Natural killer cell (primary cell): ENCODE data around the gene ETFB. TPM values are rescaled to one million over a fixed set of nuclear protein-coding genes. Genes with fewer than 3 reads are reported as not detected.

Source experiments
- ATAC-seq, 3 donors: fragments of 150-1000 bp in 2 of 3; fragments of 200-7000 bp in 1 of 3; cut with Tn5 transposase; 1 replicate in 1 of 3; 2 replicates in 2 of 3; pipeline ENCODE4 v1.10.0; 2021; ENCODE audit warnings: mild to moderate bottlenecking in 2 of 3, moderate library complexity in 2 of 3
- DNase-seq, 2 donors: peaks; one replicate each; pipeline versions ENCODE4 v3.0.0 to v3.0.0-alpha.2; 2013 to 2021; ENCODE audit warnings: mixed read lengths in 1 of 2
- H3K27ac ChIP-seq: one replicate; pipeline ENCODE4 v1.5.1; 2013; ENCODE audit warnings: mild to moderate bottlenecking, low read length
- H3K27me3 ChIP-seq: one replicate; pipeline ENCODE4 v1.6.1; 2013; ENCODE audit warnings: low read length; ENCODE audit not compliant: control insufficient read depth, insufficient read depth
- H3K36me3 ChIP-seq: one replicate; pipeline ENCODE4 v1.6.1; 2013; ENCODE audit warnings: low read length; ENCODE audit not compliant: control insufficient read depth, insufficient read depth
- H3K4me1 ChIP-seq: one replicate; pipeline ENCODE4 v1.6.1; 2013; ENCODE audit warnings: low read length; ENCODE audit not compliant: control insufficient read depth, insufficient read depth
- H3K4me3 ChIP-seq: one replicate; pipeline ENCODE4 v1.5.1; 2013; ENCODE audit warnings: low read length
- H3K9me3 ChIP-seq: one replicate; pipeline ENCODE4 v1.6.1; 2013; ENCODE audit warnings: low read length; ENCODE audit not compliant: control insufficient read depth, insufficient read depth
- H3K27ac Mint-ChIP-seq, 2 donors: one replicate each; pipeline ENCODE4 v1.8.0; 2022; ENCODE audit warnings: mild to moderate bottlenecking in 2 of 2, mixed read lengths in 2 of 2, moderate library complexity in 1 of 2
- H3K27me3 Mint-ChIP-seq, 2 donors: one replicate each; pipeline ENCODE4 v1.8.0; 2022; ENCODE audit warnings: low read depth in 2 of 2, mixed read lengths in 2 of 2
- H3K36me3 Mint-ChIP-seq: one replicate; pipeline ENCODE4 v1.8.0; 2022; ENCODE audit warnings: mixed read lengths
- H3K4me1 Mint-ChIP-seq, 2 donors: one replicate each; pipeline ENCODE4 v1.8.0; 2022; ENCODE audit warnings: mixed read lengths in 2 of 2
- H3K4me3 Mint-ChIP-seq: one replicate; pipeline ENCODE4 v1.8.0; 2022; ENCODE audit warnings: mild to moderate bottlenecking, moderate library complexity, mixed read lengths
- H3K9me3 Mint-ChIP-seq, 2 donors: one replicate each; pipeline ENCODE4 v1.8.0; 2022; ENCODE audit warnings: mixed read lengths in 2 of 2
- CTCF ChIP-seq: fragments of 200-600 bp; IDR thresholded peaks from one replicate; pipeline ENCODE4 v1.8.0; 2022; ENCODE audit warnings: antibody characterized with exemption
- WGBS: methylation state at CpG from one replicate; pipeline ENCODE4 v1.1.7; 2013; ENCODE audit warnings: missing lambda C conversion rate; ENCODE audit not compliant: insufficient coverage; 5-methylcytosine and 5-hydroxymethylcytosine counted together
- intact Hi-C: fragments of 100-400 bp; cut with micrococcal nuclease; formaldehyde crosslinking; loops from one replicate; pipeline ENCODE4 v1.14.2; 2022
- total RNA-seq, 4 donors: library from RNA; stranded (reverse); fragments of 120-200 nt in 1 of 4; gene quantifications; one replicate each; pipeline versions ENCODE4 v1.2.3 to v1.2.4, GENCODE V29; 2013 to 2022

ETFB gene
- total RNA-seq, 3 donors from 2014 or later (not counting 1 experiment from before 2014, with no cell fraction given), result 44.9 to 60.1 (median 55.0) TPM

- Mint-ChIP-seq H3K27me3 (peaks cover 22 to 40% of the 10 kb centered on the region in 2 donors), H3K4me1 (peaks cover 9 to 16% of the 10 kb centered on the region in 2 donors), H3K36me3 (no peaks in the 10 kb centered on the region), H3K27ac (no peak overlapping the region), H3K9me3 (no peaks in the 10 kb centered on the region), H3K4me3 (no peak overlapping the region)
- H3K27me3 ChIP-seq, result peaks cover 20% of the 10 kb centered on the region
- H3K36me3 ChIP-seq, result no peaks in the 10 kb centered on the region
- H3K4me1 ChIP-seq, result peaks cover 20% of the 10 kb centered on the region
- no peak overlapping the region for H3K4me3 ChIP-seq
- H3K27ac ChIP-seq, result no peak overlapping the region
- intact Hi-C loops, result no loop called here
- no peak for TF ChIP-seq CTCF
- H3K9me3 ChIP-seq, result no peaks in the 10 kb centered on the region
- DNase-seq (no peak), ATAC-seq (no peak)
- WGBS, result 87% methylated on average over 6 of the region's 6 CpGs
These were observed 42.1 kb downstream of the ETFB start for GRCh38 chr19:51324167-51324481.

GRCh38 chr19:51323481-51324166 lies 42.6 kb downstream of the ETFB start:
- peaks cover 18% of the 10 kb centered on the region for H3K27me3 ChIP-seq
- no peak for DNase-seq

GRCh38 chr19:51321799-51322198 lies 44.4 kb downstream of the ETFB start:
- Mint-ChIP-seq H3K27me3 (peaks cover 14 to 30% of the 10 kb centered on the region in 2 donors), H3K27ac (no peak overlapping the region), H3K36me3 (no peaks in the 10 kb centered on the region), H3K9me3 (no peaks in the 10 kb centered on the region), H3K4me3 (no peak overlapping the region), H3K4me1 (peaks cover 0 to 4% of the 10 kb centered on the region in 2 donors)
- DNase-seq, result no peak
- WGBS, result 84% methylated on average over 14 of the region's 14 CpGs
- no peak for ATAC-seq
- no peaks in the 10 kb centered on the region for H3K36me3 ChIP-seq
- no peaks in the 10 kb centered on the region for H3K9me3 ChIP-seq
- peaks cover 2% of the 10 kb centered on the region for H3K4me1 ChIP-seq
- intact Hi-C loops, result no loop called here
- H3K27me3 ChIP-seq, result peaks cover 5% of the 10 kb centered on the region
- H3K4me3 ChIP-seq, result no peak overlapping the region
- H3K27ac ChIP-seq, result no peak overlapping the region
- TF ChIP-seq CTCF, result no peak

More at GRCh38 chr19:51323481-51324166, 42.6 kb downstream of the ETFB start:
- no peak for TF ChIP-seq CTCF
- no peak overlapping the region for H3K4me3 ChIP-seq
- no peak overlapping the region for H3K27ac ChIP-seq
- no peaks in the 10 kb centered on the region for H3K36me3 ChIP-seq
- WGBS, result 83% methylated on average over 28 of the region's 29 CpGs
- H3K27me3 Mint-ChIP-seq, result peaks cover 22 to 38% of the 10 kb centered on the region in 2 donors
- no peak overlapping the region for H3K27ac Mint-ChIP-seq
- no peak for ATAC-seq
- peaks cover 20% of the 10 kb centered on the region for H3K4me1 ChIP-seq
- H3K9me3 Mint-ChIP-seq, result no peaks in the 10 kb centered on the region
- no peak overlapping the region for H3K4me3 Mint-ChIP-seq
- H3K9me3 ChIP-seq, result no peaks in the 10 kb centered on the region
- peaks cover 9 to 16% of the 10 kb centered on the region in 2 donors for H3K4me1 Mint-ChIP-seq
- no peaks in the 10 kb centered on the region for H3K36me3 Mint-ChIP-seq
- intact Hi-C loops, result no loop called here

GRCh38 chr19:51320280-51320657 lies 45.9 kb downstream of the ETFB start:
- Histone ChIP-seq H3K4me3 (no peak overlapping the region), H3K27me3 (no peaks in the 10 kb centered on the region), H3K36me3 (no peaks in the 10 kb centered on the region), H3K4me1 (no peaks in the 10 kb centered on the region), H3K27ac (no peak overlapping the region), H3K9me3 (no peaks in the 10 kb centered on the region)
- DNase-seq (no peak), ATAC-seq (no peak)
- 80% methylated on average over 14 of the region's 14 CpGs for WGBS
- no peaks in the 10 kb centered on the region for H3K9me3 Mint-ChIP-seq
- intact Hi-C loops, result no loop called here
- H3K4me3 Mint-ChIP-seq, result no peak overlapping the region
- TF ChIP-seq CTCF, result no peak
- no peaks in the 10 kb centered on the region for H3K4me1 Mint-ChIP-seq
- peaks cover 15 to 24% of the 10 kb centered on the region in 2 donors for H3K27me3 Mint-ChIP-seq
- H3K36me3 Mint-ChIP-seq, result no peaks in the 10 kb centered on the region
- no peak overlapping the region for H3K27ac Mint-ChIP-seq
